Subcutaneous abdominal adipose tissue (tissue), 5 donors: Measurements from ENCODE around the gene GPC6.

ENCODE experiments used
- H3K27ac ChIP-seq: one replicate; pipeline ENCODE4 v1.7.0; 2013; ENCODE audit warnings: low read depth, mild to moderate bottlenecking, inconsistent platforms, low read length, moderate library complexity
- H3K27me3 ChIP-seq, 5 donors: one replicate each; pipeline ENCODE4 v1.7.0; 2013; ENCODE audit warnings: low read length in 5 of 5, inconsistent platforms in 1 of 5; ENCODE audit not compliant: control insufficient read depth in 5 of 5, insufficient read depth in 4 of 5
- H3K36me3 ChIP-seq, 5 donors: one replicate each; pipeline ENCODE4 v1.7.0; 2013; ENCODE audit warnings: low read length in 5 of 5; ENCODE audit not compliant: control insufficient read depth in 5 of 5, insufficient read depth in 5 of 5
- H3K4me1 ChIP-seq, 5 donors: one replicate each; pipeline ENCODE4 v1.7.0; 2013; ENCODE audit warnings: low read length in 5 of 5, mild to moderate bottlenecking in 3 of 5, moderate library complexity in 1 of 5; ENCODE audit not compliant: control insufficient read depth in 5 of 5, insufficient read depth in 5 of 5
- H3K4me3 ChIP-seq, 5 donors: one replicate each; pipeline ENCODE4 v1.7.0; 2013; ENCODE audit warnings: low read length in 5 of 5, low read depth in 1 of 5
- H3K9ac ChIP-seq, 5 donors: one replicate each; pipeline ENCODE4 v1.7.0; 2013; ENCODE audit warnings: low read length in 5 of 5, mild to moderate bottlenecking in 4 of 5, moderate library complexity in 3 of 5
- H3K9me3 ChIP-seq, 5 donors: one replicate each; pipeline ENCODE4 v1.7.0; 2013; ENCODE audit warnings: low read length in 5 of 5; ENCODE audit not compliant: control insufficient read depth in 5 of 5
- donor health status: healthy.
- donor health status: healthy.
- donor health status: healthy.
- donor health status: healthy.
- donor health status: healthy.

GPC6 gene

GRCh38 chr13:94322925-94323763 lies 1096.5 kb downstream of the GPC6 start:
- H3K4me3 ChIP-seq: no peak overlapping the region
- H3K27ac ChIP-seq: no peak overlapping the region
- no peaks in the 10 kb centered on the region for H3K27me3 ChIP-seq
- no peaks in the 10 kb centered on the region for H3K9me3 ChIP-seq
- H3K36me3 ChIP-seq: no peaks in the 10 kb centered on the region
- H3K9ac ChIP-seq: no peak overlapping the region
- peaks cover 0 to 10% (median 2%) of the 10 kb centered on the region in 5 donors for H3K4me1 ChIP-seq

DNA sequence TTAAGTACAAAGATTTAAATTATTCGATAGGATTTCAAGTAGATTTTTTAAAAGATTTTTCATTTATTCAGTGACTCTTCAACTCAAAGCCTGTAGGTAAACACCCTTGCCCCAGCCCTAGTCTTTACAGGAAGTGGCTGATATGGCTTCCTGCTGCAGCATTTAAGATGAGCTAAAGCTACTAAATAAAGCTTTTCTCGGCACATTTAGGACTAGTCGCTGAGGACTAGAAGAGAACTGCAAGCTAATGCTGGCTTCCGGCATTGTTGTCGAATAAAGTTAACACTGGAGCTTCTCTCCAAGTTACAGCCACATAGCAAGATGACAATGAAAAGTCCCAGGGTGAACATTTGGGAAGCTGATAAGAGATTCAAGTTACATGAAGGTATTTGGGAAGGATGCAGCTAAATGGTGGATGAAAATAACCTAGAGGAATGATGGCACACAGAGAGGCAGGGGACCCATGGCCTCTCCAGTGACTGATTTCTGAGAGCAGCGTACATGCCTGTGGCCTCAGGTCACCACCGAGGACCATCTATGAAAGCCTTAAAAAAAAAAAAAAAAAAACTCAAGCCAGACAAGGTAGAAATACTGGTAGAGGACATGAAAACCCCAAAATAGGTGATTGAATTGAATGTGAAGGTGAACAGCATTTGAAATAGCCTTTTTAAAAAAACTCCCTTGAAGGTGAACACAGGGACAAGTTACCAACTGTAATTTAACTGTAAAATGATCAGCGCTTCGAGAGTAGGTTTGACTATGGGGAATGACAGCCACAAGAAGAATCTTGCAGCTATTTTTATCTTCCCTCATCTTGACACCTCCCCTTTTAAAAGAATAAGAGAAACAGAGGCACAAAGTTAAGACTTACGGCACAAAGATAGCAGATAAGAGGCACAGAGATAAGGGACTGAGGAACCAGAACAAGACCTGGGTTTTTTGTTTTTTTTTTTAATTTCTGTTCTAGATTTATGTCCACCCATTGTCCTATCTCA lies 1097.5 kb downstream of the GPC6 start:
- H3K27me3 ChIP-seq: no peaks in the 10 kb centered on the region
- H3K36me3 ChIP-seq: no peaks in the 10 kb centered on the region
- H3K4me1 ChIP-seq: peaks cover 0 to 8% (median 4%) of the 10 kb centered on the region in 5 donors
- H3K4me3 ChIP-seq: no peak overlapping the region
- no peaks in the 10 kb centered on the region for H3K9me3 ChIP-seq
- H3K27ac ChIP-seq: peak overlapping the region; percentile 53
- H3K9ac ChIP-seq: no peak overlapping the region

DNA sequence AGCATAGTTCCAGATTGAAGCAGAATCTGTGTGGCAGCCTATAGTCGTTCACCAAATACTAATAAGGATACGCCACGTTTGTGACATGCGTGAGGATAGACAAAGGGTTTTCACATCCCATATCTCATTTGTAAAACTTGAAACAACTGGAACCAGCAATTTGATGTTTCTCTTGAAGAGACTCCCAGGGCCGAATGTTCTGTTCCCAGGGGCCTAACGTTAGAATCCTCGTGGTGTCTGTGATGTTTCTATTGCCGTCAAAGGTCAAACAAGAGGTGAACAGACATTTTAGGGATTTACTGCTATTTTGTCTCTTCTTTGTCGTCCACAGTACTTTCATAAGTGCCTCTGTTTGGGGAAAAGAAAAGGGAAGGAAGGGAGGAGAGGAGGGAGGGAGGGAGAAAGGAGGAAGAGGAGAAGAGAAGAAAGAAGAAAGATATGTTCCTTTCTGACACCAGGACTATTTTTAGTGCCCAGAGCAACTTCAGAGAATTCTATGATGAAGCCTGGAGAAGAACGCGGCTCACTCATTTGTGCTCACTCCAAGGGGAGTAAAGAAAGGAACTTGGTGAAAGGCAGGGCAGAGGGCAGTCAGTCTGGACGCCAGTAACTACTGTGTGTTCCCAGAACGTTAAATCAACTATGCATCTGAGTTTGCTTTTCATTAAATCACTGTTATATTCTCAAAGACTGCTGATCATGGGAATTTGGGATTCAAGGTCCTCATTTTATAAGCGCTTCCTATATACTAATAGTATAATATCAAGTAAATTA lies 1098.3 kb downstream of the GPC6 start:
- H3K9ac ChIP-seq: peak overlapping the region in 1 of 5 donors; percentile 37
- H3K4me1 ChIP-seq: peaks cover 2 to 16% (median 11%) of the 10 kb centered on the region in 5 donors
- no peaks in the 10 kb centered on the region for H3K36me3 ChIP-seq
- no peaks in the 10 kb centered on the region for H3K9me3 ChIP-seq
- H3K27me3 ChIP-seq: no peaks in the 10 kb centered on the region
- no peak overlapping the region for H3K4me3 ChIP-seq
- H3K27ac ChIP-seq: peak overlapping the region; percentile 53

DNA sequence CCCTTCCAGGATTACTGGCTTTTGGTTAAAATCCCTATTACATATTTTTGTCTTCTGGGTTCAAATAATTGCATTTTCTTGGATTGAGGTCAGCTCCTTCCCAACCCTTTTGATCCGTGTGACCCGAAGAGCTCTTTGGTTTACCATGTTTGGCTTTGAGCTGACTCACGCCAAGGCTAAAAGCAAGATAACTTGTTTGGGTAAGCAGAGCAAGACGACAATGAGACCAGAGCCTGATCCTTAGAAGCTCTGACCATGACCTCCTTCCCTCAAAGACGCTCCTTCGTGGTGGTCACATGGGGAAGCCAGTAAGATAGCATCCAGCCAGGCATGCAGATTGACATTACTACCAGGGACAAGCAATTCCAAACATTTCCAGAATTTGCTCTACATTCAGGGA lies 1099.0 kb downstream of the GPC6 start:
- Histone ChIP-seq H3K27ac (peak overlapping the region; percentile 53), H3K4me3 (no peak overlapping the region), H3K9ac (no peak overlapping the region), H3K36me3 (no peaks in the 10 kb centered on the region), H3K9me3 (no peaks in the 10 kb centered on the region), H3K4me1 (peaks cover 6 to 22% (median 16%) of the 10 kb centered on the region in 5 donors), H3K27me3 (no peaks in the 10 kb centered on the region)

GRCh38 chr13:94327318-94327717 lies 1100.7 kb downstream of the GPC6 start:
- Histone ChIP-seq H3K4me1 (peaks cover 6 to 22% (median 16%) of the 10 kb centered on the region in 5 donors), H3K9ac (no peak overlapping the region), H3K4me3 (no peak overlapping the region), H3K36me3 (no peaks in the 10 kb centered on the region), H3K27ac (no peak overlapping the region), H3K9me3 (no peaks in the 10 kb centered on the region), H3K27me3 (no peaks in the 10 kb centered on the region)

DNA sequence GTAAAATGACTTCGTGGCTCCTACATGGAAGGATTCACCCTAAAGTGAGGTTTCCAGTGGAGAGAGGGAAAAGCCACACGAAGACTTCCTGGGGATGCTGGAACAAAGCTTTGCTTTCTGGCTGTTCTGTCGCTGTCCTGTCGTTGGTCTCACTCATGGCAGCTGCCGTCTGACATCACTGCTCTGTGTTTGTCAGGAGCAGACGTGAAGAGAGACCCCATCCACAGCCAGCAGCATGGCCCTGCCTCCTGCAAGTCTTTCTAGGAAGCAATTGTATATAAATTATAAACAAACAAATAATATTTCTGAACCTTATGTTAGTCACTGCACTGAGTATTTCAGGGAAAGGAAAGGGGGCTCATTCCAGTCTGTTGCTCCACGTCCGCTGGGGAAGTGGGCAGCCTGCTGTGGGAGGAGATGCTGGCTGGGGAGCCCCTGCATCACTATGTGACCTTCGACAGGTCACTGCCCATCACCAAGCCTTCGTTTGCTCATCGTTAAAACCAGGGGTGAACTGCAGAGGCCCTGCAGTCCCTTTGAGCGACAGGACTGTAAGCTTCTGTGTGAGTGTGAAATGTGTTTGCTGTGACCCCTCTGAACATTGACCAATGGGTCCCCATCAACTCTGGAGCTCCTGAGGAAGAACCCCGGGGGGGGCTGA lies 1101.9 kb downstream of the GPC6 start:
- no peaks in the 10 kb centered on the region for H3K9me3 ChIP-seq
- peaks cover 6 to 22% (median 16%) of the 10 kb centered on the region in 5 donors for H3K4me1 ChIP-seq
- no peaks in the 10 kb centered on the region for H3K36me3 ChIP-seq
- H3K27ac ChIP-seq: no peak overlapping the region
- no peak overlapping the region for H3K9ac ChIP-seq
- H3K27me3 ChIP-seq: no peaks in the 10 kb centered on the region
- H3K4me3 ChIP-seq: no peak overlapping the region

- Histone ChIP-seq H3K4me1 (peaks cover 6 to 22% (median 16%) of the 10 kb centered on the region in 5 donors), H3K36me3 (no peaks in the 10 kb centered on the region), H3K9me3 (no peaks in the 10 kb centered on the region), H3K27me3 (no peaks in the 10 kb centered on the region), H3K27ac (peak overlapping the region; percentile 21), H3K4me3 (peak overlapping the region; percentile 11 to 43 (median 39)), H3K9ac (peak overlapping the region in 1 of 5 donors; percentile 52)
Measured at GRCh38 chr13:94329277-94329676, 1102.7 kb downstream of the GPC6 start.

GRCh38 chr13:94329754-94330551 lies 1103.3 kb downstream of the GPC6 start:
- Histone ChIP-seq H3K9me3 (no peaks in the 10 kb centered on the region), H3K36me3 (no peaks in the 10 kb centered on the region), H3K4me1 (peaks cover 6 to 21% (median 14%) of the 10 kb centered on the region in 5 donors), H3K9ac (no peak overlapping the region), H3K4me3 (peak overlapping the region in 1 of 5 donors; percentile 15), H3K27ac (peak overlapping the region; percentile 21), H3K27me3 (no peaks in the 10 kb centered on the region)
